Thyroid gland (tissue), 4 donors: ENCODE data around the gene EBP.

Experiments
- POLR2A ChIP-seq, 2 donors: fragments of 450-650 bp; IDR thresholded peaks; one replicate each; pipeline ENCODE4 v1.6.1; 2017; ENCODE audit warnings: antibody characterized with exemption in 2 of 2, mild to moderate bottlenecking in 2 of 2, moderate library complexity in 1 of 2
- TF ChIP-seq, protein P1 (sequence below), 6 experiments: fragments of 200-600 bp in 3 of 6; fragments of 450-650 bp in 3 of 6; sonication (generic) in 3 of 6; IDR thresholded peaks; one replicate each; pipeline ENCODE4 v1.5.1; 2016 to 2019; ENCODE audit warnings: antibody characterized with exemption in 6 of 6, mild to moderate bottlenecking in 2 of 6, inconsistent platforms in 1 of 6, moderate library complexity in 1 of 6

DNA sequence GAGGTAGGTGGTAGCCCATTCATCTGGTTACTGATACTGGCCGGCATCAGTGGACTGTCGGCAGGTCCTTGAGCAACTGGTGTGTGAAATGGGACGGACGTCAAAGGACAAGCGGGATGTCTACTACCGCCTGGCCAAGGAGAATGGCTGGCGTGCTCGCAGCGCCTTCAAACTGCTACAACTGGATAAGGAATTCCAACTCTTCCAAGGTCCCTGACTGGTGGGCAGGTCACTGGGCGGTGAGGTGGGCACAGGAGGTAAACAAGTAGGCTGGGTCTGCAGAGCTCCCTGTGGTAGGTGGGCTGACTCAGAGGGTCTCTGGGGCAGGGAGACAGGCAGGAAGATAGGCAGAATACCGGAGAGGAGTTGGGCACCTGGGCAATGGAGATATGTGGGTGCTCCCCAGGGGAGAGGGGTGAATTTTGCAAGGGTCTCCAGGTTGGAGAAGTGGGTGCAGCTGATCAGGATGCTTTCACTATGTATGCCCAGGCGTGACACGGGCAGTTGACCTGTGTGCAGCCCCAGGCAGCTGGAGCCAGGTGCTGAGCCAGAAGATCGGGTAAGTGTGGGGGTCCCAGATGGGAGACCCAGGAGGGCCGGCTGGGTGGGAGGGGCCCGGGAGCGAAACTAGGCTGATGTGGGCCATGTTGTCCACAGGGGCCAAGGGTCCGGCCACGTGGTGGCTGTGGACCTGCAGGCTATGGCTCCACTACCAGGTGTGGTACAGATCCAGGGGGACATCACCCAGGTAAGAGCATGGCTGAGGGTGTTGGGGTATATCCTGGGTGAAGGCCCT lies 43.5 kb upstream of the EBP start:
- TF ChIP-seq, protein P1, sequence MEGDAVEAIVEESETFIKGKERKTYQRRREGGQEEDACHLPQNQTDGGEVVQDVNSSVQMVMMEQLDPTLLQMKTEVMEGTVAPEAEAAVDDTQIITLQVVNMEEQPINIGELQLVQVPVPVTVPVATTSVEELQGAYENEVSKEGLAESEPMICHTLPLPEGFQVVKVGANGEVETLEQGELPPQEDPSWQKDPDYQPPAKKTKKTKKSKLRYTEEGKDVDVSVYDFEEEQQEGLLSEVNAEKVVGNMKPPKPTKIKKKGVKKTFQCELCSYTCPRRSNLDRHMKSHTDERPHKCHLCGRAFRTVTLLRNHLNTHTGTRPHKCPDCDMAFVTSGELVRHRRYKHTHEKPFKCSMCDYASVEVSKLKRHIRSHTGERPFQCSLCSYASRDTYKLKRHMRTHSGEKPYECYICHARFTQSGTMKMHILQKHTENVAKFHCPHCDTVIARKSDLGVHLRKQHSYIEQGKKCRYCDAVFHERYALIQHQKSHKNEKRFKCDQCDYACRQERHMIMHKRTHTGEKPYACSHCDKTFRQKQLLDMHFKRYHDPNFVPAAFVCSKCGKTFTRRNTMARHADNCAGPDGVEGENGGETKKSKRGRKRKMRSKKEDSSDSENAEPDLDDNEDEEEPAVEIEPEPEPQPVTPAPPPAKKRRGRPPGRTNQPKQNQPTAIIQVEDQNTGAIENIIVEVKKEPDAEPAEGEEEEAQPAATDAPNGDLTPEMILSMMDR (IDR thresholded peaks at IDR 0.05), result no peak
- no peak for TF ChIP-seq POLR2A (IDR thresholded peaks at IDR 0.05)
